HEK293 (cell line): ENCODE measurements around the gene TTC27.

Source experiments
- SP3 ChIP-seq: fragments of 450-650 bp; formaldehyde crosslinking; IDR thresholded peaks from 2 replicates; pipeline ENCODE4 v1.5.1; 2016; ENCODE audit warnings: missing biosample characterization, missing genetic modification characterization
- YY1 ChIP-seq: fragments of 450-650 bp; formaldehyde crosslinking; IDR thresholded peaks from 2 replicates; pipeline ENCODE4 v1.5.1; 2018; ENCODE audit warnings: missing biosample characterization, missing genetic modification characterization
- ZNF10 ChIP-seq: fragments of 450-650 bp; formaldehyde crosslinking; IDR thresholded peaks from 2 replicates; pipeline ENCODE4 v1.5.1; 2017; ENCODE audit warnings: missing biosample characterization, missing genetic modification characterization
- ZNF398 ChIP-seq: fragments of 450-650 bp; formaldehyde crosslinking; IDR thresholded peaks from 2 replicates; pipeline ENCODE4 v1.5.1; 2017; ENCODE audit warnings: missing biosample characterization, missing genetic modification characterization
- ZNF571 ChIP-seq: fragments of 450-650 bp; formaldehyde crosslinking; IDR thresholded peaks from 2 replicates; pipeline ENCODE4 v1.5.0; 2017; ENCODE audit warnings: missing biosample characterization, missing genetic modification characterization

- TF ChIP-seq YY1 (no peak), ZNF571 (tag by site-specific recombination) (no peak), ZNF10 (tag by site-specific recombination) (no peak), SP3 (no peak), ZNF398 (no peak)
Measured at GRCh38 chr2:32838949-32839348, 211.1 kb downstream of the TTC27 start.
